Medulla oblongata (tissue), 1 donor: ENCODE data around the gene DPEP2.
A peak's percentile ranks its signal among the peaks of the same experiment; 100 is the strongest.
"Not testable (repeated sequence)": the region's sequence is repeated elsewhere in the genome, so short reads cannot be mapped to it uniquely, and the experiment has no call there.

Source experiments
- DNase-seq: peaks from one replicate; pipeline ENCODE4 v3.0.0-alpha.2; 2015; ENCODE audit errors: extremely low spot score

Gene DPEP2

GRCh38 chr16:67975321-67976105, 23.8 kb downstream of the DPEP2 start:
- DNase-seq, result no peak

- not testable (repeated sequence) for DNase-seq
These were observed 27.0 kb downstream of the DPEP2 start for GRCh38 chr16:67972285-67972684.

- DNase-seq, result no peak
These were observed 28.2 kb downstream of the DPEP2 start for GRCh38 chr16:67971111-67971510.

- no peak for DNase-seq
These were observed 29.8 kb downstream of the DPEP2 start for GRCh38 chr16:67969254-67970039.

- DNase-seq, result peak; percentile 81
These were observed 30.7 kb downstream of the DPEP2 start, which contains the start of gene SLC12A4 for GRCh38 chr16:67968400-67969253. SLC12A4 (minus strand) TSS chr16:67968637; CDS start chr16:67968553, 84 bp downstream.

GRCh38 chr16:67967958-67968399, 31.3 kb downstream of the DPEP2 start:
- no peak for DNase-seq

- no peak for DNase-seq
These were observed 31.9 kb downstream of the DPEP2 start for GRCh38 chr16:67967183-67967957.

GRCh38 chr16:67966549-67967182, 32.6 kb downstream of the DPEP2 start:
- no peak for DNase-seq

- DNase-seq, result no peak
These were observed 33.4 kb downstream of the DPEP2 start for GRCh38 chr16:67965668-67966548.

GRCh38 chr16:67964477-67965131, 34.7 kb downstream of the DPEP2 start:
- DNase-seq, result no peak

GRCh38 chr16:67963662-67964321, 35.5 kb downstream of the DPEP2 start:
- no peak for DNase-seq

GRCh38 chr16:67963292-67963661, 36.0 kb downstream of the DPEP2 start:
- DNase-seq, result peak; percentile 70

GRCh38 chr16:67962135-67962534, 37.1 kb downstream of the DPEP2 start:
- DNase-seq, result no peak

GRCh38 chr16:67961551-67961957, 37.7 kb downstream of the DPEP2 start:
- no peak for DNase-seq

- DNase-seq, result no peak
These were observed 39.6 kb downstream of the DPEP2 start for GRCh38 chr16:67959536-67960329.

- no peak for DNase-seq
These were observed 41.7 kb downstream of the DPEP2 start for GRCh38 chr16:67957622-67958021.

GRCh38 chr16:67954421-67955196, 44.7 kb downstream of the DPEP2 start:
- no peak for DNase-seq
